ENCODE data around the gene TMEM239. TPM values are rescaled to one million over a fixed set of nuclear protein-coding genes. Genes with fewer than 3 reads are reported as not detected.
"Not testable (repeated sequence)": the region's sequence is repeated elsewhere in the genome, so short reads cannot be mapped to it uniquely, and the experiment has no call there.

Gene TMEM239
- total RNA-seq, 1 donor from 2014 or later: not detected

DNA sequence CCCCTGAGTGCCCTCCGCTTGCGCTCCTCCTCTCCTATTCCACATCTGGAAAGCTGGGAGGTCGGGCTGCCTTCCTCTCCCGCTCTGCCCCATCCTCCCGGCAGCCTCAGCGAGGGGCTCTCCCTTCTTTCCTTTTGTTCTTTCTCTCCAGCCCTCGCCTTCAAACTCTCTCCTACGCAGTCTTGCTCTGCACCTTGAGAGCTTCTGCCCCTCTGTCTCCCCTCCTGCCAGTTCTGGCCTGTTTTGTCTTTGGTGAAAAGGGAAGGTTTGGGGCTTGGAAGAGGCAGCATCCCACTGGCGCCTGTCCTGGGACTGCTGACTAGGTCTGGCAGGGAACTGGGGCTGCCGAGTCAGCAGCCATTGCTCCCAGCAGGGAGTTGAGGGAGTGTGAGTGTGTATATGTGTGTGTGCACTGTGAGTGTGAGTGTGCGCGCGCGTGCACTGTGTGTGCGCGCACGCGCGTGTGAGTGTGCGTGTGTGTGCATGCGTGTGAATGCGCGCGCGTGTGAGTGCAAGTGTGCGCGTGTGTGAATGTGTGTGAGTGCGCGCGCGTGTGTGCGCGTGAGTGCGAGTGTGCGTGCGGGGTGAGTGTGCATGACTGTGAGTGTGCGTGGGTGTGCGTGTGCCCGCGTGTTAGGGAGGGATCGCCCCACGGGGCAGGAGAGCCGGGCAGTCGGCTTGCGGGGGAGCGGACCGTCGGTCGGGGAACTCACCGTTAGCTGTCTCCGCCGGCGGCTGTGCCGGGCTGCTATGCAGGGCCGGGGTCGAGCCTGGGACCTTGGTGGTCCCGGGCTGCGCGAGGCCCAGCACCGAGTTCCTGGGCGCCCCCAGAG is 16.3 kb upstream of the TMEM239 start:
- intact Hi-C loops (cut with micrococcal nuclease): no loop called here

DNA sequence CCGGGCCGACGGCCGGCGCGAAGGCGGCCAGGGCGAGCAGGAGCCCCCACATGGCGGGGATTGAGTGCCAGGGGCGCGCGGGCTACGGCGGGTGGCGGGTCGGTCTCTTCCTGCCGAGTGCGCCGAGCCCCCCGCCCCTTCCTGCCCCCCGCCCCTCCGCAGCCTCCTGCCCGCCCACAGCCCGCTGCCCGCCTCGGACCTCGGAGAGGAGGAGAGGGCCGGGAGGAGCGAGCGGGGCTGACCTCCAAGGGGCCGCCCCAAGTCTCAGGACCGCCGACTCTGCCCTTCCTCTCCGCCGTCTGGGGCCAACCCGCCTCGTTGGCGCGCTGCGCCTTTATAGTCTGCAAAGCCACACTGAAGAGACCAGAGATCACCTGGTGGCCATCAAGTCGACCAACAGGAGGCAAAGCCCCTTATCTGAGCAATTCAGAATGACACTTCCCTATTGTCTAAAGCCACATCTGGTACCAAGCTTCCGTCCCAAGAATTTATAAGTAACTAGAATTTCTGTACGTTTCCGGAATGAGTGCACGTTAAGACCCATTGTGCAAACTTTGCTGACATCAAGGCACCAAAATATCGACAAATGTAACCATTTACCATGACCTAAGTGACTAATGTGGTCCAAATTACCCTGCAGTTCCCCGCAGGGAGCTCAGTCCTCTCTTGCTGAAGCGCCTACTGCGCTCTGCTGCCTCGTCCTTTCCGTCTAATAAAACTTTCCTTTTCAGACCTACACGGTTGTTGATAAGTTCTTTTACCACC is 15.5 kb upstream of the TMEM239 start, which contains the start of gene CPXM1:
Gene CPXM1, minus strand, starts transcription at position 107 of the 765 bp plus-strand sequence. Its CDS starts 55 bp downstream, at position 52.
- intact Hi-C loops (cut with micrococcal nuclease): no loop called here

DNA sequence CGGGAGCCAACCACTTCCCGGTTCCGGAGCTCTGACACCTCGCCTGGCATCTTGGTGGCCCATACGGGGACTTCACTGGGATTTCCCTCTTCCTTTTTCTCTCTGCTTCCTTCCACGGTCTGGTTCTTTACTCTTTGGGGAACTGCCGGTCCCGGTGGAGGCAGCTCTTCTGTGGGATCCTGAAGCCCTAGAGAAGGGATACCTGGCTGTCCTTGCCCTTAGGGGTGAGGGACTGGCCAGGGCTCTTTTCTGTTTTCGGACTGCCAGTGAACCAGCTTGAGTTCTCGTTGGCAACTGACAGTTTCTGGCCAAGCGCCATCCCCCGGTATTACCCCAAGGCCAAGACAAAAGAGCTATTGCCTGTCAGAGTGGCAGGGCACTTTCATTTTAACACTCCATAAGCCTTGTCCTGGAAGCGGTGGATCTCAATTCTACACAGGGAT is 14.9 kb upstream of the TMEM239 start:
- intact Hi-C loops (cut with micrococcal nuclease): no loop called here

DNA sequence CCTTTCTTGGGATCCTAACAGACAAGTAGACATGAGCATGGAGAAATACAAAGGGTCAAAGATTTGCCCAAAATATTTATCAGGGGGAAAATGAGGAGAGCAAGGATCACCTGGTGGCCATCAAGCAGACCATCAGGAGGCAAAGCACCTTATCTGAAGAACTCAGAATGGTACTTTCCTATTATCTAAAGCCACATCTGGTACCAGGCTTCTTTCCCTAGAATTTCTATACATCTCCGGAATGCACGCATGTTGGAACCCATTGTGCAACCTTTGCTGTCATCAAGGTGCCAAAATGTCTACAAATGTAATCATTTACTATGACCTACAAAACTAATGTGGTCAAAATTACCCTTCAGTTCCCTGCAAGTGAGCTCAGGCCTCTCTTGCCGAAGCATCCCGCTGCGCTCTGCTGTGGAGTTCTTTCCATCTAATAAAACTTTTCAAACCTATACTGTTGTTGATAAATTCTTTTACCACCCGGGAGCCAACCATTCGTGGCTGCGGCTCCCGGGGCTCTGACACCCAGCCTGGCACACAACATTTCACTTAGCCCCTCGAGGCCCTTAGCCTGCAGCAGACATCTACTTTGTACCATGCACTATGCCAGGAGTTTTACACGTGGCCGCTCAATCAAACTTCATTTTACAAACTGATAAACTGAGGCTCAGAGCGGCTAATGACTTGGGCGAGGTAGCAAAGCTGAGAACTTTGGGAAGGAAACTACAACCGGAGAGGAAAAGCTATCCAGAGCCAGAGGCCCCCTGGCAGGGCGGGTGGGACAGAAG is 11.9 kb upstream of the TMEM239 start:
- intact Hi-C loops (cut with micrococcal nuclease): no loop called here

DNA sequence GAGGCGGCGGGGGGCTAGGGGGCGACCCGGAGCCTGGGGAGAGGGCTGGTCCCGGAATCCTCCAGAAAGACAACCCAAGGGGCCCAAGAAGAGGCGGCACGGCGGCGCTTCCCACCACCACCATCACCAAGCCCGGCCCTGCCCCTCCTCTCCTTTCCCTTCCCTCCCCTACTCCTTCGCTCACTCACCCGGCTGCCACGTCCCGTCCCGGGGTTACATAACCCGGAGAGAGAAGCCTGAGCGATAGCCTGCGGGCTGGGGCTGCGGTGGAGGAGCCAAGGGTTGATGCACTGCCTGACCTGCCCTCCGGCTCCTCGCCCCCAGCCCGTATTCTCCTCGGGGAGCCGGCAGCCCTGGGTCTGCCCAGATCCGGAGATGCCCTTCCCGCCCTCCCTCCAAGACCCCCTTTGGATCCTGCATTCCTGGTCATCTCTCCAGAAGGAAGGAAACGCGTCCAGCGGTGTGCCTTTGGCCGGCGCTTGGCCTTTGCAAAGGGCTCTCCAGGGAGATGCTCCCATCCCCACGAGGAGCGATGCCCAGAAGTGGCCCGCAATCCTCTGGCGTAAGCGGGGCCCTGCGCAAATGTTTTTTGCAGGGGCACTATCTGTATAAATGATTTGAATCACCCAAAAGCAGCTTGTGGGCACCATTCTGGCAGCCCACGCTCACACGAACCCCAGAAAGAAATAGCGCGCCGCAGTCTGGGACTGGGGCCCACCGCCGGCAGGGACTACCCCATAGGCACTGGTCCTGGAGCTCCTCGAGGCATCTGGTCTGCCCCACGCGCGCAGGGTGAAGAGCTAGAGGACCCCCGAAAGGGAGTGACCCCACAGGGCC is 11.1 kb upstream of the TMEM239 start:
- intact Hi-C loops (cut with micrococcal nuclease): no loop called here

DNA sequence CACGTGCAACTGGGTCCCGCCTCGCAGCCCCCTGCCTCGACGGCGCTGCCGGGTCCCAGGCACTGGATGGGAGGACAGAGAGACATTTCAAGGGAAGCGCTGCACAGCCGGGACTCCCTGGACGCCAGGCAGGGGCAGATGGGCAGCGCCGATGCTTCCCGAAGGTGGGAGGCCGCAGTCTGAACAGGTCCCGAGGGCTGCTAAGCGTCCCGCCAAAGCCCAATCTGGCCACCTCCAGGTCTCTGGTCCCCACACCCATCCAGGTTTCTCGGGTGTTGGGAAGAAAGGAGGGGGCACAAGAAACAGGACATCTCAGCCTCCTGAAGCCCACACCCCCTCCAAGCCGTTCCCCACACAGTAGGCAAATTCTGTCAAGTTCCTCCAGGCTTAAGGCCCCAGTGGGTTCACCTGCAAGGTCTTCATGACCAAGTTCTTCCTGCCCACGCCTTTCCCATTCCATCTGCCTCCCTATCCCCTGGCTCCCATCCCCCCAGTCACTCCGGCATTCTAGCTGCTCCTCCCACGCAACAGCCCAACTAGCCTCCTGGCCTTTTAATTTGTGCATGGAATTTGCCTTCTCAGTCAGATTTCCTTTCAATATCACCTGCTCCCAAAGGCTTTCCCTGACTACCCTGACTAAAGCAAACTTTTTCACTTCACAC is 10.3 kb upstream of the TMEM239 start:
- intact Hi-C loops (cut with micrococcal nuclease): no loop called here

DNA sequence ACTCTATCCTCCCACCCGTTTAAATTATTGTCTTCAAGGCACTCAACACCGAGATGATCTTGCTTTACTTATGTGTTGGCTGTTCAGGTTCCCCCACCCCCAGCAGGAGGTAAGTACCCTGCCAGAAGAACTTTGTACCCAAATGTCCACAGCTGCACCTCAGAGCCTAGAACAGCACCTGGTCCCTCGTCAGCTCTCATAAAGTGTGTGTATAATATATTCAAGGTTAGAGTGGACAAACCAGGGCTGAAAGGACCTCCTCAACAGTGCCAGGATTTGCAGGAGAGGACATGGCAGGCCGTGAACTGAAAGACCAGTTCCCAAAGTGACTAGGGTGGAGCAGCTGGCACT is 9.8 kb upstream of the TMEM239 start:
- intact Hi-C loops (cut with micrococcal nuclease): no loop called here

DNA sequence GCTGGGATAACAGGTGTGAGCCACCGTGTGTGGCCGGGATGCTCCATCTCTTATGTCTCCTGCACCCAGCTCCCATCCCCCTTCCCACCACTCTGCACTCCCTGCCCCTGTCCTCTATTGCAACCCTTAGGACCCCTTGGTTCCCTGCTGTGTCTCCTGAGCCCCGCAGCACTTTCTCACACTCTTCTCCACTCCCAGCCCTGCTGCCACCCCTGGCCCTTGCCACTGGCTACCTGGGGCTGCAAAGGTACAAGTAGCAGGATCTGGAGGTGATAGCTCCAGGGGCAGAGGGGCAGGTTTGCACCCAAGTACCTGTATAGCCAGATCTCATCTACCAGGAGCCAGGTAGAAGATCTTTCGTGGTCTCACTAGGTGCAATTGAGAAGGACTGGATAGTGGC is 9.1 kb upstream of the TMEM239 start:
- intact Hi-C loops (cut with micrococcal nuclease): no loop called here

DNA sequence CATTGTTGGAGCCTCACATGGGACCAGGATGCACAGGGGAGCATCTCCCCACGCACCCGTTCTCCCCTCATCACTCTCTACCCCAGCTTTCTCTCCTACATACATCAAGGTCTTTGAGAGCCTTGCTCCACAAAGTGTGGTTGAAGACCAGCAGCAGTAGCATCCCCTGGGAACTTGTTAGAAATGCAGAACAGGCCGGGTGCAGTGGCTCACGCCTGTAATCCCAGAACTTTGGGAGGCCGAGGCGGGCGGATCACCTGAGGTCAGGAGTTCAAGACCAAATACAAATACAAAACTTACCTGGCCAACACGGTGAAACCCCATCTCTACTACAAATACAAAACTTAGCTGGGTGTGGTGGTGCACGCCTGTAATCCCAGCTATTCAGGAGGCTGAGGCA is 8.2 kb upstream of the TMEM239 start:
- intact Hi-C loops (cut with micrococcal nuclease): not testable (repeated sequence)

DNA sequence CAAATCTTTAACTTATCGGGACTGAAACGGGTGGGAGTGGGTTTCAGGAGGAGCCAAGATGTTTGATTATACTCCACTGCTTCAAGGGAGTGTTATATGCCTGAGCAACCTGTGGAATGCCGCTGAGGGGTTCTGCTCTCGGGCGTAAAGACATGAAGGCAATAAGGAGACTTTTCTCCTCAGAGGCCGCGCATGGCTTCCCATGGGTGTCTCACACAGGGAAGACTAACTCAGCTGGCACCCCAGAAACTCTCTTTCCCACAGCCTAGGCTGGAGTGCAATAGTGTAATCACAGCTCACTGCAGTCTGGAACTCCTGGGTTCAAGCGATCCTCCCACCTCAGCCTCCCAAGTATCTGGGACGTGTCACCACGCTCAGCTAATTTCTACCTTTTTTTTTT is 6.5 kb upstream of the TMEM239 start:
- intact Hi-C loops (cut with micrococcal nuclease): no loop called here

DNA sequence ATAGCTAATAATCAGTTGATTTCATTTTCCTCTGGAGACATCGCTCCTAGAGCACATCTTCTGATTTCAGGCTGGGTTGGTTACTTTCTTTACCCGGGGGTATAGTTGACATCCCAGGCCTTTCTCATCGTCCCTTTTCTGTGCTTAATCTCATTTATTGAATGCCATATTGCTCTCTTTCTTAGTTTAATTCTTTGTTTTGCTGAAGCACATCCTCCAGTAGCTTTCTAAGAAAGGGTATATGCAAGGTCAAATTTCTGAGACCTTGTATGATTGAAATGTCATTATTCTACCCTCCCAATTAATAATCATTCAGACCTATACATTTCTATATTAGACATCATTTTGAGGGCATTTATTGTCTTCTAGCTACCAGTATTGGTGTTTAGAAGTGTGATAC is 4.0 kb upstream of the TMEM239 start:
- intact Hi-C loops (cut with micrococcal nuclease): no loop called here

DNA sequence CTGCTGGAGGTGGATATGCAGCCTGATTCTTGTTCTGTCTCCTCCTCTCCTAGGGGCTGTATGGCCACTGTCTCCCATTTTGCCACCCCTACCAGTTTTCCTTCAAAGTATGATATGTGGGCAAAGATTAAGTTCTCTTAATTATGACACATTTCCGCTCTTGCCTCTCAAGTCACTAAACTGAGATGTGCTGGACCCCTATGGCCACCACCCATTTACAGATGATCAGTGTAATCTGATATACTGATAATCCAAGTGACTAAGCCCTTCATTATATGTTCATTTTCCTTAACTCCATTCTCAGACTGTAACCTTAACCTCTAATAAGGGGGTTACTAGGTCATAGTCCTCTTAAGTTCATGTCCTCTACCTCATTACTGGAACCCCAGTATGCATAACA is 2.1 kb upstream of the TMEM239 start:
- intact Hi-C loops (cut with micrococcal nuclease): no loop called here

DNA sequence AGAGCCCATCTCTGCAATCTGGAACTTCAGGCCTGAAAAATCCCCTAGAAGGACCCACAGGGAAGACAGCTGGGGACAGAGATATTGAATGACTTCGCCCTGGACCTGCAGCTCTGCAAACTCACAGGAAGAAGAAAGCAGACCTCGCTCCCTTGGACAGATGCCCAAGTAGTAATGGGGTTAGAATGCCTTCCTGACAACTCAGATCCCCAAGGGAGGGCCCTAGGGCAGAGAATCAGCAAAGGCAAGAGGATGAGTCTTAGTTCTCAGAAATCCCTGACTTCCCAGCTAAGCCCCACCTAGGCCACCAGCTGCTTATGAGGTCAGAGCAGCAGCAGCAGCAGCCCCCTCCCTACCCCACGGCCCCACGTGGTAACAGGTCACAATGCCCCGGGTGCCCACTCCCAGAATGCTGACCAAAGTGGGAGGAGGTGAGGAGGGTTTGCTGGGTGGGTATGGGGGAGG is 1.5 kb upstream of the TMEM239 start, which contains the start of gene C20orf141:
Gene C20orf141, plus strand, starts transcription at position 401 of the 465 bp plus-strand sequence. CDS start 198 bp downstream, outside the sequence.
- intact Hi-C loops (cut with micrococcal nuclease): no loop called here

DNA sequence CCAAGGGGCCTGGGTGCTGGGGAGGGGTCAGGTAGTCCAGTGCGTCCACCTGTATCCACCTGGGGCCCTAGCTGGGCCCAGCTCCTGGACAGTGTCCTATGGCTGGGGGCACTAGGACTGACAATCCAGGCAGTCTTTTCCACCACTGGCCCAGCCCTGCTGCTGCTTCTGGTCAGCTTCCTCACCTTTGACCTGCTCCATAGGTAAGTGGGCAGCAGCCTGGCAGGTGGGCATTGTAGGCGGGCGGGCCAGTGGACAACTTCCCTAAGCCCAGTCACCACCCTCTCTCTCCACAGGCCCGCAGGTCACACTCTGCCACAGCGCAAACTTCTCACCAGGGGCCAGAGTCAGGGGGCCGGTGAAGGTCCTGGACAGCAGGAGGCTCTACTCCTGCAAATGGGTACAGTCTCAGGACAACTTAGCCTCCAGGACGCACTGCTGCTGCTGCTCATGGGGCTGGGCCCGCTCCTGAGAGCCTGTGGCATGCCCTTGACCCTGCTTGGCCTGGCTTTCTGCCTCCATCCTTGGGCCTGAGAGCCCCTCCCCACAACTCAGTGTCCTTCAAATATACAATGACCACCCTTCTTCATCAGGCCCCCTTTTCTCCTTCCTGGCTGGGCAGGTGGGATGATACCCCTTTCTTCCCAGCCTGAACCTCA is 793 bp upstream of the TMEM239 start:
- intact Hi-C loops (cut with micrococcal nuclease): no loop called here

DNA sequence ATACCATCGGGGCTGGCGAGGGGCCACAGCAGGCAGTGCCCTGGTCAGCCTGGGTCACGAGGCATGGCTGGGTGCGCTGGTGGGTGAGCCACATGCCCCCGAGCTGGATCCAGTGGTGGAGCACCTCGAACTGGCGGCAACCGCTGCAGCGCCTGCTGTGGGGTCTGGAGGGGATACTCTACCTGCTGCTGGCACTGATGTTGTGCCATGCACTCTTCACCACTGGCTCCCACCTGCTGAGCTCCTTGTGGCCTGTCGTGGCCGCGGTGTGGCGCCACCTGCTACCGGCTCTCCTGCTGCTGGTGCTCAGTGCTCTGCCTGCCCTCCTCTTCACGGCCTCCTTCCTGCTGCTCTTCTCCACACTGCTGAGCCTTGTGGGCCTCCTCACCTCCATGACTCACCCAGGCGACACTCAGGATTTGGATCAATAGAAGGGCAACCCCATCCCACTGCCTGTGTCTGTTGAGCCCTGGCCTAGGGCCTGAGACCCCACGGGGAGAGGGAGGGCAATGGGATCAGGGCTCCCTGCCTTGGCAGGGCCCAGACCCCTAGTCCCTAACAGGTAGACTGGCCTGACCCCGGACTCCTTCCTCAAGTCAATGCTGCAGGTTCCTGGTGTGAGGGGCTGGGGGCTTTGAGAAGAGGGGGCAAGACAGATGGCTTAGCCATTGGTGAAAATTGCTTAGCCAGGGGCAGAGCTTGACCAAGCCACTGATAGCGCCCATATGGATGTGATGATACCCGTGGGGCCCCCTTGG is 598 bp downstream of the TMEM239 start:
- intact Hi-C loops (cut with micrococcal nuclease): no loop called here

DNA sequence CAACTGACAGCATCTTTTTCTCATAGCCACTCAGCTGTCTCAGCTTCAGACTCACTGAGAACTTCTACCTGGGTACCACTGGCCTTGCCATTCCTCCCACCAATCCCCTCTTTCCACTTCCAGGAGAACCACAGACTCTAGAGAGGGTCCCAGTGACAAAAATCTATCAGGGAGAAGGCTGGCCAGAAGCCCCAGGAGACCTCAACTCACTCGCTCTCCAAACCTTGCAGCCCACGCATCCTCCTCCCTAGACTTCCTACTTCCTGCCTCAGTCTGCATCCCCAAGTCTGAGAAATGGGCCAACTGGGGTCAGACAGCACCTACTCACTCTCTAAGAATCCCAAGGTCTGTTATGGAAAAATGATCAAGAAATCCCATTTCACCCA is 1.2 kb downstream of the TMEM239 start:
- intact Hi-C loops (cut with micrococcal nuclease): no loop called here

DNA sequence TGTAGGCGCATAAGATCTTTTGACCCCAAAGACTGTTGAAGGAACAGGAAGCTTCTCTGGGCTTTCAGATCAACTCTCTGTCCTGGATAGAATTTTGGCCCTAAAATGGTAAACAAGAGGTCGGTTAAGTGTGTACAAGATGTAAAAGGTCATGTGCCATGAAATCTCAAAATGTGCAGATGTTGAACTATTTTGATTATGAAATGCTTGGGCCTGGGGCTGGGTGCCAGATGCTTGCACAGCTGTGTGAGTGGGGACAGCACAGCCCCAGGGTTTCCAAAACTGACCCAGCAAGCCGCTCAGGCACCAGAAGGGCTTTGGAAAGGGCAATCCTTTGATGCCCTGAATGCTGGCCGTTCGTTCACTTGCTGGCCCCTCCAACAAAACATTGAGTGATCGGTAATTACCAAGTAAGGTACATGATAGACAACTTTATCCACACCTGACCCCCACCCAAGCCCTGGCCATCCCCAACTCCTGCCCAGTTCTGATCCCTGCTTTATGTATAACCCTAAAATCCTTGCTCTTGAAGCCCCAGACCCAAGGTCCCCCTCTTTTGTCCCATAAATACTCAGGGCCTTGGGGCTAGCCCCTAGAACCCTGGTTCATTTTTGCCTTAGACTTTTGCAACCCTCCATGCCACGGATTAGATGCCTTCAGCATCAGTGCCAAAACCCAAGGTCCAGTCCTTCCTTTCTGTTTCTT is 1.9 kb downstream of the TMEM239 start:
- intact Hi-C loops (cut with micrococcal nuclease): no loop called here

All from T-helper 2 cell treated with Interferon-gamma antibody and Interleukin-4, amounts not matched to agents 100 ng/mL and 5 ng/mL, for 36 hours (primary cell).